Effector CD4-positive, alpha-beta T cell (primary cell): ENCODE results near the gene FAM184B. TPM values are rescaled to one million over a fixed set of nuclear protein-coding genes. Genes with fewer than 3 reads are reported as not detected.

Source experiments
- DNase-seq: peaks from one replicate; pipeline ENCODE4 v3.0.0-alpha.2; 2020
- total RNA-seq: gene quantifications from one replicate; lab custom pipeline; 2026; lab: John Stamatoyannopoulos, UW

Gene FAM184B
- total RNA-seq = not detected

DNA sequence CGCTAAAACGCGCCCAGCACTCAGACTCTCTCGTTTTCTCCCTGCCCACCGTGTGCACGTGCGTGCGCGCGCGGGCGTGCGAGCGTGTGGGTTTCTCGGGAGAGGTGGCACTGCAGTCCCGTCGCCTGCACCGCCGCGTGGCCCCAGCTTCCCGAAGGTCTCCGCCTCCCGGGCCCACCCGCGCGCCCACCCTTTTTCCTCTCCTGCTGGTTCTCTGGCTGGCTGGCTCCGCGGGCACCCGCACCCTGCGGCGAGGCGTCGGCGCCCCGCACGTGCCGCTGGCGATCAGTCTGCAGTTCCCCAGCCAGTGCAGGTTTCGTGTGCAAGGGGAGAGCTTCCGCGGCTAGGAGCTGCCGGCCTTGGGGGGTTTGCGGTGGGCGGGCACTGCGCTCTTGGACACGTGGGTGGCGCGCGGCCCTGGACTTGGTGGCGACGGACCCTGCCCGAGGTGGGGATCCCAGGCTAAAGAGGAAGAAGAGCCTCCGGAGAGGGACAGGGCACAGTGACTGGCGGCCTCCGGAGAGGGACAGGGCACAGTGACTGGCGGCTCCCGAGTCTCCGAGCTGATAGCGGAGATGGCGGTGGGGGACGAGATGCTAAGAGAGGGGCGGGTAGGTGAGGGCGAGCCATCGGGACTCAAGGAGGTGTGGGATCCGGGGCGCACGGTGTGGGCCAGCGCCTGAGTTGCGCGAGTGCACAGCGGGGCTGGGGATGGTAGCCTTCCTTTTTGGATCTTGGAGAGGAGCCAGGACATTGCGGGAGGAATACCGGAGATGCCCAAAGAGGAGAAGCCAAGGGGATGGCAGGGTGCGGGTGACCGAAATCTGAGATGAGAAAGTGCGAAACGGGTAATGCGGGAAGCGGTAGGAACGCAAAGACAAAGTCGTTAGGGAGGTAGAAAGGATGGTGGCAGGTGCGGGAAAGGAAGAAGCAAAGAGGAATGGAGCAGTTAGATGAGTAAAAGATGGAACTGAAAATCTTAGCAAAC lies at the start of gene FAM184B:
FAM184B (minus strand) TSS at position 322 of the 988 bp plus-strand sequence. CDS start 322 bp downstream, outside the sequence.
- DNase-seq = no peak

DNA sequence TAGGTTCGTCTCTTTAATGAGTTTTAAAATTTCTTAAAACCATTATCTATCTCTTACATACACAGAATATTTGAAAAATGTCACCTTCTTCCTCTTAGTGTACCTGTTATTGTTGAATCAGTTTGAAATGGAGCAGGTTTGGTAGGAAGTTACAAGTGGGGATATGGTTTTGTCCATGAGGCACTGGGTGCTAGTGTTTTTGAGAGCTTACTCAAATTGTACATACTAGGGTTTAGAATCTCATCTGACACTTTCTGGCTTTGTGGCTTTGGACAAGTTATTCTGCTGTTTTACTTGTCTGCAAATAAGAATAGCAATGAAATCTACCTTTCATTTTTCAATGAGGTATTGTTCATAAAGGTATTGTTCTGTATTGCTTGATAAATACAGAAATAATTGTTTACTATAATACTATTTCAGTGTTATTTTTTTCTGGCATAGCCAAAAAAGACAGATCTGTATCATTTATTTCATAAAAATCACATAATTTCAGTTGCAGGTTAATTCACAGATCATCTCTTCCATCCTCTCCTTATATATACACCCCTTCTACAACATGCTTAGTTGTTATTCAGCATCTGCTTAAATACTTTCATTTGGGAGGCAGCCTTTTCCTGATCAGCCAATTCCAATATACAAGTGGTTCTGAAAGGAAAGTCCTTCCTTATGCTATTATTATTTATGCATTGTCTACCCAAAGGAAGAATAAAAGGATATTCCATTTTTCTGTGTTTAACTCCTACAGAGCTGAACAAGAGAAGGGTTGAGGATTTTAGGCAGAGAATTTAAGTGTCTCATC lies 42.6 kb upstream of the FAM184B start:
- DNase-seq = no peak

DNA sequence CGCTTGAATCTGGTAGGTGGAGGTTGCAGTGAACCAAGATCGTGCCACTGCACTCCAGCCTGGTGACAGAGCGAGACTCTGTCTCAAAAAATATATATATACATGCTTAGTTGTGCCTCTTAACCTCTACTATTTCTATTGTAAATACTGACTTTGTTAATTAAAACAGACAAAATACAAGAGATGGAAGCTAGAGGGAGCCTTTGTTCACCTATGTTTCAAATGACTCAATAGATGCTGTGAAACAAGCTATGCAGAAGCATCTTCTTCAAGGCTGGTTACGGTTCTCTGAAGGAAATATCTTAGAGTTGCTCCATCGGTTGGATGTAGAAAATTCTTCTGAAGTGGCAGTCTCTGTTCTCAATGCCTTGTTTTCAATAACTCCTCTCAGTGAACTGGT lies 35.6 kb upstream of the FAM184B start:
- no peak for DNase-seq

DNA sequence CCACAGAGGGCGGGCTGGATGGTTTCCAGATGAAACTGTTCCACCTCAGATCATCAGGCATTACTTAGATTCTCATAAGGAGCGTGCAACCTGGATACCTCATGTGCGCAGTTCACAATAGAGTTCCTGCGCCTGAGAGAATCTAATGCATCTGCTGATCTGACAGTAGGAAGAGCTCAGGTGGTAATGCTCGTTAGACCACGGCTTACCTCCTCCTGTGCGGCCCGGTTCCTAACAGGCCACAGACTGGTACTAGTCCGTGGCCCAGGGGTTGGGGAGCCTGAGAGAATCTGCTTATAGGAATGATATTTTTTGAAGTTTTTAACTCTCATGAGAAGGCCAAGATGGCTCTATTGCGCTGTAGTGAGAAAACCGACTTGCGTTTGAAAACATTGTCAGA lies 34.7 kb upstream of the FAM184B start:
- DNase-seq = no peak

DNA sequence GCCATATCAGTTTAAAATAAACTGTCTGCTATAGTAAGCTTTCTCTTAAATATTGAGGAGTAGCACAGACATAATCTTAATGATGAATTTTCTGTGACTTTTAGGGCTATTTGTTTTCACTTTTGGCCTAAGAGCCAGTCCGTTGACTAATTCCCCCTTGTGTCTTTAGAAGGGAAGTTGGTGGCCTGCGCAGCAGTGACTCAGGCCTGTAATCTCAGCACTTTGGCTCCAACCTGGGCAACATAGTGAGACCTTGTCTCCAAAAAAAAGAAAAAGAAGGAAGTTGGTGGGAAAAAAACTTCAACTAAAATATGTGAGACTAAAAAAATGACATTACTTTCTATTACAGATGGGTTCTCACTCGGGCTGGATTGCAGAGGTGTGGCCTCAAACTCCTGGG lies 32.7 kb upstream of the FAM184B start:
- DNase-seq = no peak

DNA sequence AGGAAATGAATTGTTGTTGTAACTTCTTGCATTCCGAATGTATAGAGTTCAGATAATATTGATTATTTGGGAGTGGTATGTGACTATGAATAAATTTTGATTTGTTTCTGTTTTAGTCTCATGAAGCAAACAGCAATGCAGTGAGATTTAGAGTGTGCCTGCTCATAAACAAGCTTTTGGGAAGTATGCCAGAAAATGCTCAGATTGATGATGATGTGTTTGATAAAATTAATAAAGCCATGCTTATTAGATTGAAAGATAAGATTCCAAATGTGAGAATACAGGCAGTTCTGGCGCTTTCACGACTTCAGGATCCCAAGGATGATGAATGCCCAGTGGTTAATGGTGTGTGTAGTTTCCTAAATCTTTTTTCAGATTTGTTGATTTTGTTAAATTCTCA lies 31.4 kb upstream of the FAM184B start:
- DNase-seq = no peak

DNA sequence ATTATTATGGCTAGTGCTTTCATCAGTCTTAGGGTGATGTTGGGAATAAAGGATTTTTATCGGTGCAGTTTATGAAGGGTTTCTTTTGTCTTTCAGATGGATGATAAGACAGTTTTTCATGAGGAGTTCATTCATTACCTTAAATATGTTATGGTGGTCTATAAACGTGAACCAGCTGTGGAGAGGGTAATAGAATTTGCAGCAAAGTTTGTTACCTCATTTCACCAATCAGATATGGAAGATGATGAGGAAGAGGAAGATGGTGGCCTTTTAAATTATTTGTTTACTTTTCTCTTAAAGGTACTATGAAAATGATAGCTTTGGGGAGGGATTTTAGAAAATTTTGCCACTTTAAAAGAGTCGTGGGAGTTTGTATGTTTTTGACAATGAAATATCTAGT lies 30.7 kb upstream of the FAM184B start:
- no peak for DNase-seq

DNA sequence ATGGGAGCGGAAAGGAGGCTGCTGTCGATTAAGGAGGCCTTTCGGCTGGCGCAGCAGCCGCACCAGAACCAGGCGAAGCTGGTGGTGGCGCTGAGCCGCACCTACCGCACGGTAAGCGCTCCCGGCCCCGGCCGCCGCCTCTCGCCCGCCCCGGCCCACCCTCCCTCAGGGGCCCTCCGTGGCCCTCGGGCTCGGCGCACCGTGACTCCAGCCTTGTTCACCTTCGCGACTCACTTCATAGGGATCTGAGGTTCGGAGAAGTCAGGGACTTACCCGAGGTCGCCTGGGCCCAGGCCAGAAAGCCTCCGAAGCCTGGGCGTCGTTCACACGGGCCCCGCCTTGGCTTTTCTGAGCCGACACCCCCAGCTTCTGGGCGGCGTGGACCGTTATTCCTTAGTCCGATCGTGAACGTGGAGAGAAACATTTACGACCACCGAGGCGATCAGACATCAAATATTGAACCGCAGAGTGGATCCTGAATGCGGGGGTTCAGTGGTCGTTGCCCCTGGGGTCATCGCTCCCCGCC lies 29.7 kb upstream of the FAM184B start:
- no peak for DNase-seq

DNA sequence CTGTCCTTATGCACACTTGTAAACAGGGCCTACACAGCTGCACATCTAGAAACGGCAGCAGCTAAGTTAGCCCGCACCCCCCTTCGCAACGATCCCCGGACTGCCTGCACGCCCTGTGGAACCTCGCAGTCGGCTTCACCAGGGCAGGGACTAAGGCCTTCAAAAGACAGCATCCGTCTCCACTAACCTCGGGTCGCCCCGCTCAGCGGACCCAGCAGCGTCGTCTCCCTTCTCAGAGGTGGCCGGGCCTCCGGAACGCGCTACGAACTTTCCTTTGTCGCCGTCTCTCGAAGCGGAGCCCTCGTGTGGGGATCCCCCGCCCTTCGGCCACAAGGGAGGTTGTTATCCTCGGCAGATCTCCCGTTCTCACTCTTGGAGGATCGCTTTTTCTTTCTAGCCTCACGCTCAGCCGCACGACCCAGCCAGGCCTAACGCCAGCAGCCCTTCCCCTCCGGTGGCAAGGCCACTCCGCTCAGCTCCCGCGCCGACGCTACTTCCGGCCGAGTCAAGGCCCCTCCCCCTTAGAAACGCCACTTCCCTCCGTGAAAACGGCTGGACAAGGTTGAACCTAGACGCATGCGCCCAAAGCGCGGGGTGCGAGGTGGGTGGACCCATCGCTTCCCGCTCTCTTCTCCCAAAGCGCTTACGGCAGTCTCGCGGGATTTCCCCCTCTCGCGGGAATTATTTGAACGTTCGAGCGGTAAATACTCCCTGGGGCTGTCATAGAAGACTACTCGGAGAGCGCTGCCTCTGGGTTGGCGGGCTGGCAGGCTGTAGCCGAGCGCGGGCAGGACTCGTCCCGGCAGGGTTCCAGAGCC lies 29.0 kb upstream of the FAM184B start, which contains the start of the genes DCAF16 and NCAPG:
DCAF16 (minus strand) TSS at position 498 of the 818 bp plus-strand sequence. CDS start 6,616 bp downstream, outside the sequence.
NCAPG (plus strand) TSS at position 720 of the 818 bp plus-strand sequence. CDS start 99 bp downstream, outside the sequence.
- DNase-seq = peak; percentile 97

DNA sequence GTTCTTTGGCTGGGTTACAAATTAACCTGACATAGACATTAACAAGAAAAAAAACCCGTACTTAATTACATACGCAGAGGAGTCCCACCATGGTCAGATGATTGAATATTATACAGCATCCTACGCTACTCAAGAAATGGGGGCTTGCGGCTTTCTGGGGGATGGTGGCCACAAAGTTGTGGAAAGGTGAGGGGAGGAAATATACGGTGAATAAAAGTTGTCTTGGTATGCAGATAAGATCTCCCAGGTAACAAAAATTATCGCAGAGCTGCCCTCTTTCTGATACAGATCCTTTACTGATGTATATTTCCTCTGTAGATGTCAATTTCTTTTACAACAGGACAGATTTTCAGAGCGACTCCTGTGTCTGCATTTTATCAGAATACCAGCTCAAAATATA lies 28.2 kb upstream of the FAM184B start:
- DNase-seq = no peak

DNA sequence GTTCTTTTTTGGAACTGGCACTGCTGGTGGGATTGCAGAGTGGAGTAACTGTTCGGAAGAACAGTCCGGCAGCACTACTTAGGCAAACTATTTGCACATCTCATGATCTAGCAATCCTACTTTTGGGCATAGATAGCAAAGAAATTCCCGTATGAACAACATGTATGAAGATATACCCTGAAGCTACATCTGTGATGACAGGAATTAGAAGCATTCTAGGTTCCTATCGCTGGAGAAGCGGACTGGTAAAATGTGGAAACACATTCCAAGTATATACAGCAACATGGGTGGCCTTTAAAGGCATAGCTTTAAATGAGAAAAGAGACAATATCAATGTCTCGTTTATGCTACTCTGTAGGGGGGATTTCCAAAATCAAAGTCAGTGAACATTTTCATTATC lies 26.0 kb upstream of the FAM184B start:
- DNase-seq = no peak

DNA sequence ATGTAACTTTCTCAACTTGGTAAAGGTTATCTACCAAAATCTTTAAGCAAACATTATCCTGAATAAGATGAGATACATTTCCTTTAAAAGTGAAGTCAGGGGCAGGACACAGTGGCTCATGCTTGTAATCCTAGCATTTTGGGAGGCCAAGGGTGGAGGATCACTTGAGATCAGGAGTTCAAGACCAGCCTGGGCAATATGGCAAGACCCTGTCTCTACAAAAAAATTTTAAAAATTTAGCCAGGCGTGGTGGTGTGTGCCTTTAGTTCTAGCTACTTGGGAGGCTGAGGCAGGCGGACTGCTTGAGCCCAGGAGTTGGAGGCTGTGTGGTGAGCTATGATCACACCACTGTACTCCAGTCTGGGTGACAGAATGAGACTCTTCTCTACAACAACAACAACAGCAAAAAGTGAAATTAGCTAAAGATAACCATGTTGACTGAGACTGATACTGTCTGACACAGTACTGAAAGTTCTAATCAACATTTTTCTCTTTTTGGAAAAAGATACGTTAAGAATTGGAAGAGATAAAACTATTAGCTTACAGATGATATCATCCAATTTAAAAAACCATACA lies 24.2 kb upstream of the FAM184B start:
- no peak for DNase-seq

DNA sequence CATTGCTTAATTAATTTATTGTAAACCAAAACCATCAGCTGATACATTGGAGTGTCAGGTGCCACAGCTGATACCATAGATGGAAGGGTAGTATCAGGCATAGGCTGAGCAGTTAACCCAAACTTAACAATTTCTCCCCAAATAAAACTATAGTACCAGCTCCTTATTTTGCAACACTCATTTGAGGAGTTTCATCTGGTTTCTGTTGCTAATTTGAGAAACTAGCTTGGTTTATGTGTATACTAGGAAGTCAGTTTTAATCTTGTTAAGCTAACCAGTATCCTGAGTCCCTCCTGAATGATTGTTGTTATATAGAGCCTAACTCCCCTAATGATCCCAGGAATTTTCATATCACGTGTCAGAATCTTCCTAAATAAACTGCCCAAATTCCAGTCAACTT lies 16.4 kb upstream of the FAM184B start:
- no peak for DNase-seq

DNA sequence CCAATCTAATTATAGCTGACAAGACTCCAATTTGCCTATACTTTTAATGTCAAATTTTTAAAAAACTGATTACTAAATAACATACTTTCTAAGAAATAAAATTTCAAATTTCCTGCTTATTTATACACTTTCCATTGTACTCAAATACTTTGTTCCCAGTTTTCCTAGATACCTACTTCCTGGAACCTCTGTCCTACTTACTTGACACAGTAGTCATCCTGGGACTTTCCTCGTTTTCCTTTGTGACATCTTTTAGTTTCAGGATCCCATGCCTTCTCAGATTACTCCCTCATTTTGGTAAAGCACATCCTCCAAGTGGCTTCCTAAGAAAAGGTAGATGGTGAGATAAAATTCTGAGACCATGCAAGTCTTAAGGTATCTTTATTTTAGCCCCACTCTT lies 13.3 kb upstream of the FAM184B start:
- no peak for DNase-seq

DNA sequence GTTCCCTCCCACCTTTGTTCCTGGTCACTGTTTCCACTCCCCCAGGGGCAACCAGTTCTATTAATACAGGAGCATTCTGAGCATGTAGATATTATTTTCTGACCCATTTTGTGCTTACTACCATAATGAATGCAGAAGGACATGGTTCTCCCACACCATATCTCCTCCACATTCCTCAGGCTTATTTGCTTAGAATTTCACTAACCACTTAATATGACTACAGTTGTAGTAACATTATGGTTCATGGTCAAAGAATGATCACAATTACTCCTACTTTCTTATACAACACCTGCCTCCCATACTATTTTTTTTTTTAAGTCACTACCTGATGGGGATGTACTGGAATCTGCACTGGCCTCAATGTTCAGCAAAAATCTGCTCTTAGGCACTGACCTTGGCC lies 7.5 kb upstream of the FAM184B start:
- no peak for DNase-seq

DNA sequence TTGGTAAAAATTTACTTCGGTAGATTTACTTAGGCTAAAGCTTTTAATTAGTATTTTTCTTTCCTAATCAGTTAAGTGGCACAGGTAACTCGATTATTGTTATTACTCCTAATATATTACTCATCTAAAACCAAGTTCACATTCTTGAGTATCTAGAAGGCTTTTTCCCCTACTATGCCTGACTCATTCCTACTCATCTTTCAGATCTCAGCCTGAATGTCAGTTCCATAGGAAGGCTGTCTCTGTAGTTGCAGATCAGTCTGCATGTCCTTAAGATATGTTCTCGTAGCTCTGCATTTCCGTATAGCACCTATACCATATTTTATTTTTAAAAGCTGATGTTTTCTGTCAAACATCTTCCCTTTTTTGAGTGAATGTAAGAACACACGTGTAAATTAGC lies 5.9 kb upstream of the FAM184B start:
- no peak for DNase-seq

DNA sequence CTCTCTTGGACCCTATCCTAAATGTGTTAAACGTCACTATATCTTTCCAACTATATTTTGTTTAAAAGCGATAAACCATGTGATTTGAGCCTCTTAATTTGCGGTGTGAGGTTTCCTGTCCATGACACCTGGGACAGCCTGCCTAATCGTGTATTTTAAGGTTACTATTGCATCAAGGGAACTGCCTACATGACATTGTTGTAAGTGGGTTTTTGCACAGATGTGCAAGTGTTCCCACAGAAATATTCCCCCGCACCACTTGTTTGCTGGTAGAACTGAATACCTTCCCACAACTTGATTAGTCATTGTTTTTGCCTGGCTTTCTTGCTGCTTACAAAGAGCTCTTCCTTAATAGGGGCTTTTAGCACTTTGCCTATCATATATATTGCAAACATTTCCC lies 5.1 kb upstream of the FAM184B start:
- DNase-seq = no peak

DNA sequence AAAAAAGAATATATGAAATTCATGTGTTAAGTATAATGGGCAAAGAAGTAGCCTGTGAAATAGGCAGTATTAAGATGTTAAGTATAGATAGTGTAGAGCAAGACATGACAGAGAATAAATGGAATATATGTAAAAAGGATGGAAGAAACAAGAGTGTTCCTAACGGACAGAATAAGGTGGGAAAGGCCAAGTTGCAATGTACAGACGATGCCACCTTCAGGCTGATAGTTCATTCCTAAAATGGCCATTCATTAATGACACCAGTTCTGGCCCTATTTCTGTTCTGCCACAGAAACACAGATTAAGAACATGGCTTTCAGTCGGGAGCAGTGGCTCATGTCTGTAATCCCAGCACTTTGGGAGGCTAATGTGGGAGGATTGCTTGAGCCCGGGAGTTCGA lies 4.4 kb upstream of the FAM184B start:
- no peak for DNase-seq

DNA sequence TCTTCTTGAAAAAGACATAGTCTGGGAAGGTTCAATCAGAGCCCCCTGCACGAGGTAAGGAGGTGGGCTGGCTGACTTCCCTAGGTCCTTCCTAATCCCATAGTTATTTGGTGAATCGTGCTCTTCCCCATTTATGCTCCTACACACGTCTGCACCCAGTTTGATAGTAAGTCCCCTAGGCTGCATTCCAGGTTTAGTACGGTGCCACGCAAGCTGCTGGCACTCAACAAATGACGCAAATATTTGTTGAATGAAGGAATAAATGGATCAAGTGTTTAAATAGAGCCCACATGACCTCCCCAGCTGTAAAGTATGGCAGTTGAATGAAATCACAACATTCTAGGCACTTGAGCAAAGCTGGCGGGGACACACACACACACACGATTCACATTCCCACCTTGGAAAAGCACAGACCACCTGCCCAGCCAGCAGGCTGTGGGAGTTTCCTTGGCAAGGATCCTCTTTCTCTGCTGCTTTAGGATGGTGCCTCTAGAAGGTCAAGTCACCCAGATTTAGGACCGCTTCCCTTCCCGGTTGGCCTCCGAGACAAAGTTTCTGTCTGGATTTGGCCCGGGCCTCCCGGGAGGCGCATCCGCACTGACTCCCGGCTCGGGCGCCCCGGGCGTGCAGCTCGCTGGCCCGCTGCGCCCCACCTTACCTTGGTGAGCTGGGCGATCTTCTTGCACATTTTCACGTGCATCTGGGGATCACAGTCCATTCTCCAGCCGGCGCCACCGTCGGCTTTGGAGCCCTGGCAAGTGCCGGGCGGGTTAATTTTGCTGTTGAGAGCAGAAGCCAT lies 721 bp downstream of the FAM184B start:
- DNase-seq = no peak

DNA sequence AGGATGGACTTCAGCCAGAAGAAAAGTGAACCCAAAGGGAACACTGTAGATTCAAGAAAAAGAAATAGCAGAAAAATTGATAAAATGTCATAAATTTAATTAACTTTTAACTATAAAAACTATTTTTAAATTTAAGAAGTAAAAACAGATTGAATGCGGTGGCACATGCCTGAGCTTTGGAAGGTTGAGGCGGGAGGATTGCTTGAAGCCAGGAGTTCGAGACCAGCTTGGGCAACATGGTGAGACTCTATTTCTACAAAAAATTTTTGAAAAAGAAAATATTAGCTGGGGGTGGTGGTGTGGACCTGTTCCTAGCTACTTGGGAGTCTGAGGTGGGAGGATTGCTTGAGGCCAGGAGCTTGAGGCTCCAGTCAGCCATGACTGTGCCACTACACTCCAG lies 3.0 kb downstream of the FAM184B start:
- no peak for DNase-seq

DNA sequence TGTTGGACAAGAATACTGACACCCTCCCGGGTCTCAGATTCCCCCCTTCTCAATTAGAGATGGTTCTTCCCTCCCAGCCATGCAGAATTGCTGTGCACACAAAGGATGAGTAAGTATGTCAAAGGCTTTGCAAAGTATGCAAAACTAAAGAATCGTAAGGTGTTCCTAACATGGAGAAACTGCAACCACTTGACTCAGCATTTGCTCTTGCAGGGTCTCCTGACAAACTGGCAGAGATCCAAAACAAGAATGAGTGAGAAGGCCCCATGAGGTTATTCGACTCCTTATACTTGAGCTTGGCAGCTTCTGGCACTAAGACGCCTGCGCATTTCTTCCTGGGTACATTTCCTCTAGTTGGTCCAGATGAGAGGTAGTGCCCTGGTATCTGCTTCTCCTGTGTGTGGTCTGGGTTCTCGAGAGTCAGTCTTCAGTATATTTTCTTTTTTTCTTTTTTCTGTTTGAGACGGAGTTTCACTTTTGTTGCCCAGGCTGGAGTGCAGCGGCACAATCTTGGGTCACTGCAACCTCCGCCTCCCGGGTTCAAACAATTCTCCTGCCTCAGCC lies 8.2 kb downstream of the FAM184B start:
- DNase-seq = no peak
